IPS-20b (cell line): ENCODE measurements around the gene MYO7A.

Experiments
- H3K27ac ChIP-seq: one replicate; pipeline ENCODE4 v1.5.1; 2013; ENCODE audit warnings: low read length
- H3K27me3 ChIP-seq: 2 replicates; pipeline ENCODE4 v1.6.1; 2013; ENCODE audit warnings: mild to moderate bottlenecking, low read length, inconsistent platforms; ENCODE audit not compliant: insufficient read depth
- H3K36me3 ChIP-seq: 2 replicates; pipeline ENCODE4 v1.6.1; 2013; ENCODE audit warnings: low read depth, mild to moderate bottlenecking, inconsistent platforms, low read length, moderate library complexity; ENCODE audit not compliant: insufficient read depth
- H3K4me1 ChIP-seq: 2 replicates; pipeline ENCODE4 v1.6.1; 2013; ENCODE audit warnings: mild to moderate bottlenecking, control low read depth, inconsistent platforms, low read length, moderate library complexity; ENCODE audit not compliant: insufficient read depth
- H3K4me3 ChIP-seq: 2 replicates; pipeline ENCODE4 v1.5.1; 2013; ENCODE audit warnings: mild to moderate bottlenecking, low read length, inconsistent platforms
- H3K9ac ChIP-seq: 2 replicates; pipeline ENCODE4 v1.6.1; 2013; ENCODE audit warnings: low read depth, mild to moderate bottlenecking, inconsistent platforms, low read length, moderate library complexity
- H3K9me3 ChIP-seq: 2 replicates; pipeline ENCODE4 v1.6.1; 2013; ENCODE audit warnings: mild to moderate bottlenecking, low read depth, low read length, inconsistent platforms; ENCODE audit not compliant: insufficient read depth

MYO7A gene

GRCh38 chr11:77108436-77108835 lies 19.6 kb upstream of the MYO7A start:
- H3K36me3 ChIP-seq, result no peaks in the 10 kb centered on the region
- no peaks in the 10 kb centered on the region for H3K4me1 ChIP-seq
- H3K9ac ChIP-seq, result no peak overlapping the region
- no peaks in the 10 kb centered on the region for H3K27me3 ChIP-seq
- H3K27ac ChIP-seq, result no peak overlapping the region
- no peaks in the 10 kb centered on the region for H3K9me3 ChIP-seq
- H3K4me3 ChIP-seq, result no peak overlapping the region

GRCh38 chr11:77109236-77110019 lies 18.6 kb upstream of the MYO7A start:
- Histone ChIP-seq H3K36me3 (no peaks in the 10 kb centered on the region), H3K27me3 (no peaks in the 10 kb centered on the region), H3K4me3 (no peak overlapping the region), H3K4me1 (no peaks in the 10 kb centered on the region), H3K9me3 (no peaks in the 10 kb centered on the region), H3K9ac (no peak overlapping the region), H3K27ac (no peak overlapping the region)

GRCh38 chr11:77110836-77111235 lies 17.2 kb upstream of the MYO7A start:
- Histone ChIP-seq H3K9me3 (no peaks in the 10 kb centered on the region), H3K4me1 (no peaks in the 10 kb centered on the region), H3K36me3 (no peaks in the 10 kb centered on the region), H3K27ac (no peak overlapping the region), H3K9ac (no peak overlapping the region), H3K27me3 (no peaks in the 10 kb centered on the region), H3K4me3 (no peak overlapping the region)

- H3K4me1 ChIP-seq, result no peaks in the 10 kb centered on the region
- H3K36me3 ChIP-seq, result no peaks in the 10 kb centered on the region
- H3K9ac ChIP-seq, result no peak overlapping the region
- no peaks in the 10 kb centered on the region for H3K27me3 ChIP-seq
- H3K4me3 ChIP-seq, result no peak overlapping the region
- H3K27ac ChIP-seq, result no peak overlapping the region
- no peaks in the 10 kb centered on the region for H3K9me3 ChIP-seq
These were observed 16.8 kb upstream of the MYO7A start for GRCh38 chr11:77111277-77111676.

GRCh38 chr11:77111946-77112345 lies 16.1 kb upstream of the MYO7A start:
- Histone ChIP-seq H3K36me3 (no peaks in the 10 kb centered on the region), H3K27ac (no peak overlapping the region), H3K9me3 (no peaks in the 10 kb centered on the region), H3K4me1 (no peaks in the 10 kb centered on the region), H3K4me3 (no peak overlapping the region), H3K9ac (no peak overlapping the region), H3K27me3 (no peaks in the 10 kb centered on the region)

- Histone ChIP-seq H3K27ac (no peak overlapping the region), H3K4me1 (no peaks in the 10 kb centered on the region), H3K9ac (no peak overlapping the region), H3K9me3 (no peaks in the 10 kb centered on the region), H3K4me3 (no peak overlapping the region), H3K36me3 (no peaks in the 10 kb centered on the region), H3K27me3 (no peaks in the 10 kb centered on the region)
These were observed 15.2 kb upstream of the MYO7A start for GRCh38 chr11:77112641-77113381.

- Histone ChIP-seq H3K27ac (no peak overlapping the region), H3K4me3 (no peak overlapping the region), H3K9ac (no peak overlapping the region), H3K36me3 (no peaks in the 10 kb centered on the region), H3K4me1 (no peaks in the 10 kb centered on the region), H3K9me3 (no peaks in the 10 kb centered on the region), H3K27me3 (no peaks in the 10 kb centered on the region)
These were observed 14.5 kb upstream of the MYO7A start for GRCh38 chr11:77113382-77114088.

- Histone ChIP-seq H3K9ac (no peak overlapping the region), H3K4me1 (no peaks in the 10 kb centered on the region), H3K36me3 (no peaks in the 10 kb centered on the region), H3K27me3 (no peaks in the 10 kb centered on the region), H3K9me3 (no peaks in the 10 kb centered on the region), H3K4me3 (no peak overlapping the region), H3K27ac (no peak overlapping the region)
These were observed 14.0 kb upstream of the MYO7A start for GRCh38 chr11:77114089-77114463.

- Histone ChIP-seq H3K9me3 (no peaks in the 10 kb centered on the region), H3K4me3 (no peak overlapping the region), H3K9ac (no peak overlapping the region), H3K27ac (no peak overlapping the region), H3K27me3 (no peaks in the 10 kb centered on the region), H3K4me1 (no peaks in the 10 kb centered on the region), H3K36me3 (no peaks in the 10 kb centered on the region)
These were observed 12.8 kb upstream of the MYO7A start for GRCh38 chr11:77115181-77115611.

GRCh38 chr11:77115956-77116355 lies 12.1 kb upstream of the MYO7A start:
- Histone ChIP-seq H3K9me3 (no peaks in the 10 kb centered on the region), H3K27me3 (no peaks in the 10 kb centered on the region)

GRCh38 chr11:77117492-77117891 lies 10.6 kb upstream of the MYO7A start:
- no peak overlapping the region for H3K4me3 ChIP-seq
- H3K9ac ChIP-seq, result no peak overlapping the region
- no peak overlapping the region for H3K27ac ChIP-seq
- H3K36me3 ChIP-seq, result no peaks in the 10 kb centered on the region
- no peaks in the 10 kb centered on the region for H3K4me1 ChIP-seq
- H3K9me3 ChIP-seq, result no peaks in the 10 kb centered on the region
- no peaks in the 10 kb centered on the region for H3K27me3 ChIP-seq

More at GRCh38 chr11:77115956-77116355, 12.1 kb upstream of the MYO7A start:
- Histone ChIP-seq H3K27ac (no peak overlapping the region), H3K36me3 (no peaks in the 10 kb centered on the region), H3K4me3 (no peak overlapping the region), H3K9ac (no peak overlapping the region), H3K4me1 (no peaks in the 10 kb centered on the region)
